GM21423 (cell line): ENCODE measurements around the gene CYTH1.

Experiments
- ATAC-seq: cut with Tn5 transposase; IDR thresholded peaks from one replicate; pipeline ENCODE4 v1.9.1; 2021; ENCODE audit warnings: mild to moderate bottlenecking, moderate library complexity; ENCODE audit not compliant: unreplicated experiment

Gene CYTH1

GRCh38 chr17:78781893-78782304, at the start of gene CYTH1:
TSS of gene CYTH1 (minus strand) at chr17:78782273. CDS start at chr17:78782223, 50 bp downstream.
- ATAC-seq: peak; percentile 7

GRCh38 chr17:78829477-78829876, 47.4 kb upstream of the CYTH1 start:
- ATAC-seq: no peak

- no peak for ATAC-seq
These were observed 46.6 kb upstream of the CYTH1 start for GRCh38 chr17:78828470-78829185.

GRCh38 chr17:78826836-78827509, 44.9 kb upstream of the CYTH1 start:
- no peak for ATAC-seq

GRCh38 chr17:78826421-78826820, 44.3 kb upstream of the CYTH1 start:
- ATAC-seq: no peak

GRCh38 chr17:78825696-78826095, 43.6 kb upstream of the CYTH1 start:
- ATAC-seq: no peak

- no peak for ATAC-seq
These were observed 42.2 kb upstream of the CYTH1 start for GRCh38 chr17:78824240-78824639.

- ATAC-seq: no peak
These were observed 41.4 kb upstream of the CYTH1 start for GRCh38 chr17:78823282-78824046.

- no peak for ATAC-seq
These were observed 40.5 kb upstream of the CYTH1 start for GRCh38 chr17:78822552-78822951.

GRCh38 chr17:78821961-78822360, 39.9 kb upstream of the CYTH1 start:
- ATAC-seq: no peak

GRCh38 chr17:78820841-78821240, 38.8 kb upstream of the CYTH1 start:
- no peak for ATAC-seq

- ATAC-seq: no peak
These were observed 38.0 kb upstream of the CYTH1 start for GRCh38 chr17:78819806-78820792.

- ATAC-seq: no peak
These were observed 37.3 kb upstream of the CYTH1 start for GRCh38 chr17:78819402-78819801.

GRCh38 chr17:78818932-78819331, 36.9 kb upstream of the CYTH1 start:
- no peak for ATAC-seq

GRCh38 chr17:78818152-78818846, 36.2 kb upstream of the CYTH1 start:
- no peak for ATAC-seq

- ATAC-seq: no peak
These were observed 35.0 kb upstream of the CYTH1 start for GRCh38 chr17:78817123-78817522.

- ATAC-seq: no peak
These were observed 33.6 kb upstream of the CYTH1 start for GRCh38 chr17:78815696-78816095.

GRCh38 chr17:78812855-78813254, 30.8 kb upstream of the CYTH1 start:
- ATAC-seq: no peak

GRCh38 chr17:78808163-78808562, 26.1 kb upstream of the CYTH1 start:
- ATAC-seq: no peak

- no peak for ATAC-seq
These were observed 24.4 kb upstream of the CYTH1 start for GRCh38 chr17:78806451-78806850.
